ENCODE data around the gene TMEM126B. TPM values are rescaled to one million over a fixed set of nuclear protein-coding genes. Genes with fewer than 3 reads are reported as not detected.
"Not testable (repeated sequence)": the region's sequence is repeated elsewhere in the genome, so short reads cannot be mapped to it uniquely, and the experiment has no call there.

TMEM126B gene
- total RNA-seq, 1 donor from 2014 or later: 47.3 TPM

- DNase-seq (ENCODE audit: low spot score in 2 of 2): no peak
- no peak for FAIRE-seq
Measured at GRCh38 chr11:85647078-85647477, 18.7 kb downstream of the TMEM126B start.

GRCh38 chr11:85647604-85648299, 19.4 kb downstream of the TMEM126B start, which contains the start of gene TMEM126A:
Gene TMEM126A, plus strand, starts transcription at chr11:85647967. Its CDS starts 2,289 bp downstream, at chr11:85650256.
- FAIRE-seq: no peak
- DNase-seq (ENCODE audit: low spot score in 2 of 2): peak; percentile 53 to 76

GRCh38 chr11:85651118-85651517, 22.7 kb downstream of the TMEM126B start:
- FAIRE-seq: no peak

GRCh38 chr11:85652786-85653447, 24.5 kb downstream of the TMEM126B start:
- FAIRE-seq: no peak
- no peak for DNase-seq (ENCODE audit: low spot score in 2 of 2)

More at GRCh38 chr11:85651118-85651517, 22.7 kb downstream of the TMEM126B start:
- DNase-seq (ENCODE audit: low spot score in 2 of 2): no peak

- DNase-seq (ENCODE audit: low spot score in 2 of 2); FAIRE-seq: not testable (repeated sequence)
Measured at GRCh38 chr11:85654343-85654742, 25.9 kb downstream of the TMEM126B start.

GRCh38 chr11:85656777-85657176, 28.4 kb downstream of the TMEM126B start:
- FAIRE-seq (no peak), DNase-seq (ENCODE audit: low spot score in 2 of 2) (no peak)

- FAIRE-seq (no peak), DNase-seq (ENCODE audit: low spot score in 2 of 2) (no peak)
Measured at GRCh38 chr11:85658180-85658579, 29.8 kb downstream of the TMEM126B start.

GRCh38 chr11:85661972-85662664, 33.7 kb downstream of the TMEM126B start:
- DNase-seq (ENCODE audit: low spot score in 2 of 2) (no peak), FAIRE-seq (no peak)

GRCh38 chr11:85663080-85663752, 34.8 kb downstream of the TMEM126B start:
- no peak for DNase-seq (ENCODE audit: low spot score in 2 of 2)
- FAIRE-seq: no peak

GRCh38 chr11:85663753-85664614, 35.6 kb downstream of the TMEM126B start:
- FAIRE-seq (no peak), DNase-seq (ENCODE audit: low spot score in 2 of 2) (peak; percentile 64 to 69)

- peak; percentile 90 to 91 for DNase-seq (ENCODE audit: low spot score in 2 of 2)
- FAIRE-seq: no peak
Measured at GRCh38 chr11:85664615-85665481, 36.5 kb downstream of the TMEM126B start, which contains the start of gene CREBZF. Gene CREBZF, minus strand, starts transcription at chr11:85665129. Its CDS starts 254 bp downstream, at chr11:85664875.

GRCh38 chr11:85665733-85666132, 37.3 kb downstream of the TMEM126B start:
- DNase-seq (ENCODE audit: low spot score in 2 of 2) (peak; percentile 14 to 18), FAIRE-seq (no peak)

GRCh38 chr11:85666687-85667086, 38.3 kb downstream of the TMEM126B start:
- FAIRE-seq (no peak), DNase-seq (ENCODE audit: low spot score in 2 of 2) (no peak)

GRCh38 chr11:85668157-85668556, 39.8 kb downstream of the TMEM126B start:
- no peak for FAIRE-seq
- DNase-seq (ENCODE audit: low spot score in 2 of 2): no peak

GRCh38 chr11:85670949-85671663, 42.7 kb downstream of the TMEM126B start:
- DNase-seq (ENCODE audit: low spot score in 2 of 2); FAIRE-seq: not testable (repeated sequence)

- FAIRE-seq: no peak
- no peak for DNase-seq (ENCODE audit: low spot score in 2 of 2)
Measured at GRCh38 chr11:85672105-85672902, 43.9 kb downstream of the TMEM126B start.

GRCh38 chr11:85673393-85673792, 45.0 kb downstream of the TMEM126B start:
- FAIRE-seq (no peak), DNase-seq (ENCODE audit: low spot score in 2 of 2) (no peak)

Data from frontal cortex (tissue), 4 donors.